ENCODE measurements around the gene ZNF460. TPM values are rescaled to one million over a fixed set of nuclear protein-coding genes. Genes with fewer than 3 reads are reported as not detected.

The ZNF460 gene
- total RNA-seq, 1 experiment from 2014 or later = 62.9 TPM

DNA sequence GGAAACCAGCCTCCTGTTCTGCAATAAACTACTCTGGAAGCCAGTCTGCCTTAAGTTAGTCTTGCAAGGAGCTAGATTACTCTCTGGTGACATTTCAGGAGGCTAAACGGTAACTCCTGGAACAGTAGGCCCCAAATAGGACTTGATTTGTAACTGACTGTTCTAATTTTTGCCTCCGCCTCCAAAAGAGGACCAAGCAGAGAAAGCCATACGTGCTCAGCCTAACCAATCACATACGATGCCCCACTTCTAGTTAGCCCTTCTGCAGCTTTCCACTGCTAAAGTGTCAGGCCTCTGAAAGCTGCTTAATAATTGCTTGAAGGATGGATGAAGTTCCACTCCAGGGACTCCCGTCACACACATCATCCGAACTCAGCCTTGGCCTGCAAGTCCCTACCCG lies 39.1 kb upstream of the ZNF460 start (continued):
- TF ChIP-seq JUN (CRISPR knock-in tag; IDR thresholded peaks at IDR 0.05) = no peak
- TF ChIP-seq ZNF396 (CRISPR knock-in tag; IDR thresholded peaks at IDR 0.05; ENCODE audit: borderline replicate concordance) = no peak
- TF ChIP-seq, protein P1, sequence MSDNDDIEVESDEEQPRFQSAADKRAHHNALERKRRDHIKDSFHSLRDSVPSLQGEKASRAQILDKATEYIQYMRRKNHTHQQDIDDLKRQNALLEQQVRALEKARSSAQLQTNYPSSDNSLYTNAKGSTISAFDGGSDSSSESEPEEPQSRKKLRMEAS (CRISPR knock-in tag; IDR thresholded peaks at IDR 0.05) = no peak

DNA sequence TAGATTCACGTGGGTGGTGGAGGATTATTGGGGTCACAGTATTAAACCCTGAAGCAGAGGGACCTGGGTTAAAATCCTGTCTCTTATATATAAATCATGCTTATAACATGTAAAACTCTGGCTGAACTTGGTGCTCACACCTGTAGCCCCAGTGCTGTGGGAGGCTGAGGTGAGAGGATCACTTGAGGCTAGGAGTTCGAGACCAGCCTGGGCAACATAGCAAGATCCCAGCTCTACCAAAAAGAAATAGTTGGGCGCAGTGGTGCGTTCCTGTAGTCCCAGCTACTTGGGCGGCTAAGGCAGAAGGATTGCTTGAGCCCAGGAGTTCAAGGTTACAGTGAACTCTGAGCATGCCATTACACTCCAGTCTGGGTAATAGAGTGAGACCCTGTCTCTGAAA lies 37.5 kb upstream of the ZNF460 start:
- Mint-ChIP-seq H3K4me1 (peaks cover 11% of the 10 kb centered on the region), H3K27me3 (ENCODE audit: low read depth) (no peaks in the 10 kb centered on the region), H3K27ac (no peak overlapping the region), H3K4me3 (0 out of 2 replicates have a peak overlapping the region, but pooled peaks have one; percentile 16), H3K9me3 (no peaks in the 10 kb centered on the region), H3K36me3 (peaks cover 19% of the 10 kb centered on the region)
- TF ChIP-seq ZNF121 (CRISPR knock-in tag; IDR thresholded peaks at IDR 0.05) = 0 out of 2 replicates have a peak, but pooled peaks have one; percentile 77
- TF ChIP-seq, protein P2, sequence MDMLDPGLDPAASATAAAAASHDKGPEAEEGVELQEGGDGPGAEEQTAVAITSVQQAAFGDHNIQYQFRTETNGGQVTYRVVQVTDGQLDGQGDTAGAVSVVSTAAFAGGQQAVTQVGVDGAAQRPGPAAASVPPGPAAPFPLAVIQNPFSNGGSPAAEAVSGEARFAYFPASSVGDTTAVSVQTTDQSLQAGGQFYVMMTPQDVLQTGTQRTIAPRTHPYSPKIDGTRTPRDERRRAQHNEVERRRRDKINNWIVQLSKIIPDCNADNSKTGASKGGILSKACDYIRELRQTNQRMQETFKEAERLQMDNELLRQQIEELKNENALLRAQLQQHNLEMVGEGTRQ (CRISPR knock-in tag; IDR thresholded peaks at IDR 0.05) = no peak
- DNase-seq (ENCODE audit: low spot score) (no peak), ATAC-seq (no peak)
- ChIA-PET POLR2A (no interaction called here), CTCF (no interaction called here)

DNA sequence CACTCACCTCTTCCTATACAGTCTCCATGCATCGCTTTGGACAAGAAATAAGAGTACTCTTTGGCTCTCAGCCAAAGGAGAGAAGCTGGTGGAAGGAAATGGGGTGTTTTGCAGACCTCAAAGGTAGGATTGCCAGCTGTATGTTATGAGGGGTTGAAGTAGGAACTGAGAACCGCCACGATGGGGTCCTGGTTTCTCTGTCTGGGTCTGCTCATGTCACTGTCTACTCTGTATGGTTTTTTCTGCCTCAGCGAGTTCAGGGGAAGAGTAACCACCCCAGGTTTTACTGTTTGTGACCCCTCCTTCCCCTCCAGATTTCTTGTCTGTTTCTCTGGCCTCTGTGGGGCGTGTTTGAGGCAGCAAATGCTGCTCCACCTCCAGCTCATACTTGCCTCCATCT lies 35.8 kb upstream of the ZNF460 start:
- Mint-ChIP-seq H3K36me3 (peaks cover 22% of the 10 kb centered on the region), H3K4me3 (no peak overlapping the region), H3K9me3 (no peaks in the 10 kb centered on the region), H3K4me1 (peaks cover 11% of the 10 kb centered on the region), H3K27ac (no peak overlapping the region), H3K27me3 (ENCODE audit: low read depth) (no peaks in the 10 kb centered on the region)
- ATAC-seq (no peak), DNase-seq (ENCODE audit: low spot score) (no peak)
- POLR2A ChIA-PET = no interaction called here
- CTCF ChIA-PET = no interaction called here
- TF ChIP-seq ZNF317 (CRISPR knock-in tag; IDR thresholded peaks at IDR 0.05; ENCODE audit: borderline replicate concordance, low read depth) (no peak), IRF2 (CRISPR knock-in tag; IDR thresholded peaks at IDR 0.05; ENCODE audit: borderline replicate concordance, low read depth) (no peak), GABPB1 (CRISPR knock-in tag; IDR thresholded peaks at IDR 0.05) (no peak), ESRRA (CRISPR knock-in tag; IDR thresholded peaks at IDR 0.05; ENCODE audit: borderline replicate concordance) (no peak), NR3C1 (CRISPR knock-in tag; conservative IDR thresholded peaks at IDR 0.05; ENCODE audit: low read depth) (no peak), RORB (CRISPR knock-in tag; IDR thresholded peaks at IDR 0.05) (no peak), FOXJ3 (CRISPR knock-in tag; IDR thresholded peaks at IDR 0.05; ENCODE audit: borderline replicate concordance) (no peak), SMAD4 (CRISPR knock-in tag; IDR thresholded peaks at IDR 0.05) (no peak), TEAD4 (CRISPR knock-in tag; IDR thresholded peaks at IDR 0.05) (no peak), PRRX2 (CRISPR knock-in tag; IDR thresholded peaks at IDR 0.05) (no peak), GTF2I (CRISPR knock-in tag; conservative IDR thresholded peaks at IDR 0.05) (no peak), RELA (CRISPR knock-in tag; IDR thresholded peaks at IDR 0.05; ENCODE audit: borderline replicate concordance) (no peak)
- TF ChIP-seq, protein P3, sequence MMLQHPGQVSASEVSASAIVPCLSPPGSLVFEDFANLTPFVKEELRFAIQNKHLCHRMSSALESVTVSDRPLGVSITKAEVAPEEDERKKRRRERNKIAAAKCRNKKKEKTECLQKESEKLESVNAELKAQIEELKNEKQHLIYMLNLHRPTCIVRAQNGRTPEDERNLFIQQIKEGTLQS (CRISPR knock-in tag; conservative IDR thresholded peaks at IDR 0.05) = no peak
- TF ChIP-seq, protein P4, sequence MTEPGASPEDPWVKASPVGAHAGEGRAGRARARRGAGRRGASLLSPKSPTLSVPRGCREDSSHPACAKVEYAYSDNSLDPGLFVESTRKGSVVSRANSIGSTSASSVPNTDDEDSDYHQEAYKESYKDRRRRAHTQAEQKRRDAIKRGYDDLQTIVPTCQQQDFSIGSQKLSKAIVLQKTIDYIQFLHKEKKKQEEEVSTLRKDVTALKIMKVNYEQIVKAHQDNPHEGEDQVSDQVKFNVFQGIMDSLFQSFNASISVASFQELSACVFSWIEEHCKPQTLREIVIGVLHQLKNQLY (CRISPR knock-in tag; IDR thresholded peaks at IDR 0.05) = no peak
- TF ChIP-seq, protein P5, sequence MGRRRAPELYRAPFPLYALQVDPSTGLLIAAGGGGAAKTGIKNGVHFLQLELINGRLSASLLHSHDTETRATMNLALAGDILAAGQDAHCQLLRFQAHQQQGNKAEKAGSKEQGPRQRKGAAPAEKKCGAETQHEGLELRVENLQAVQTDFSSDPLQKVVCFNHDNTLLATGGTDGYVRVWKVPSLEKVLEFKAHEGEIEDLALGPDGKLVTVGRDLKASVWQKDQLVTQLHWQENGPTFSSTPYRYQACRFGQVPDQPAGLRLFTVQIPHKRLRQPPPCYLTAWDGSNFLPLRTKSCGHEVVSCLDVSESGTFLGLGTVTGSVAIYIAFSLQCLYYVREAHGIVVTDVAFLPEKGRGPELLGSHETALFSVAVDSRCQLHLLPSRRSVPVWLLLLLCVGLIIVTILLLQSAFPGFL (CRISPR knock-in tag; IDR thresholded peaks at IDR 0.05; ENCODE audit: borderline replicate concordance) = no peak
- TF ChIP-seq, protein P6, sequence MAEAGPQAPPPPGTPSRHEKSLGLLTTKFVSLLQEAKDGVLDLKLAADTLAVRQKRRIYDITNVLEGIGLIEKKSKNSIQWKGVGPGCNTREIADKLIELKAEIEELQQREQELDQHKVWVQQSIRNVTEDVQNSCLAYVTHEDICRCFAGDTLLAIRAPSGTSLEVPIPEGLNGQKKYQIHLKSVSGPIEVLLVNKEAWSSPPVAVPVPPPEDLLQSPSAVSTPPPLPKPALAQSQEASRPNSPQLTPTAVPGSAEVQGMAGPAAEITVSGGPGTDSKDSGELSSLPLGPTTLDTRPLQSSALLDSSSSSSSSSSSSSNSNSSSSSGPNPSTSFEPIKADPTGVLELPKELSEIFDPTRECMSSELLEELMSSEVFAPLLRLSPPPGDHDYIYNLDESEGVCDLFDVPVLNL (CRISPR knock-in tag; IDR thresholded peaks at IDR 0.05; ENCODE audit: borderline replicate concordance, low read depth) = no peak
- TF ChIP-seq, protein P7, sequence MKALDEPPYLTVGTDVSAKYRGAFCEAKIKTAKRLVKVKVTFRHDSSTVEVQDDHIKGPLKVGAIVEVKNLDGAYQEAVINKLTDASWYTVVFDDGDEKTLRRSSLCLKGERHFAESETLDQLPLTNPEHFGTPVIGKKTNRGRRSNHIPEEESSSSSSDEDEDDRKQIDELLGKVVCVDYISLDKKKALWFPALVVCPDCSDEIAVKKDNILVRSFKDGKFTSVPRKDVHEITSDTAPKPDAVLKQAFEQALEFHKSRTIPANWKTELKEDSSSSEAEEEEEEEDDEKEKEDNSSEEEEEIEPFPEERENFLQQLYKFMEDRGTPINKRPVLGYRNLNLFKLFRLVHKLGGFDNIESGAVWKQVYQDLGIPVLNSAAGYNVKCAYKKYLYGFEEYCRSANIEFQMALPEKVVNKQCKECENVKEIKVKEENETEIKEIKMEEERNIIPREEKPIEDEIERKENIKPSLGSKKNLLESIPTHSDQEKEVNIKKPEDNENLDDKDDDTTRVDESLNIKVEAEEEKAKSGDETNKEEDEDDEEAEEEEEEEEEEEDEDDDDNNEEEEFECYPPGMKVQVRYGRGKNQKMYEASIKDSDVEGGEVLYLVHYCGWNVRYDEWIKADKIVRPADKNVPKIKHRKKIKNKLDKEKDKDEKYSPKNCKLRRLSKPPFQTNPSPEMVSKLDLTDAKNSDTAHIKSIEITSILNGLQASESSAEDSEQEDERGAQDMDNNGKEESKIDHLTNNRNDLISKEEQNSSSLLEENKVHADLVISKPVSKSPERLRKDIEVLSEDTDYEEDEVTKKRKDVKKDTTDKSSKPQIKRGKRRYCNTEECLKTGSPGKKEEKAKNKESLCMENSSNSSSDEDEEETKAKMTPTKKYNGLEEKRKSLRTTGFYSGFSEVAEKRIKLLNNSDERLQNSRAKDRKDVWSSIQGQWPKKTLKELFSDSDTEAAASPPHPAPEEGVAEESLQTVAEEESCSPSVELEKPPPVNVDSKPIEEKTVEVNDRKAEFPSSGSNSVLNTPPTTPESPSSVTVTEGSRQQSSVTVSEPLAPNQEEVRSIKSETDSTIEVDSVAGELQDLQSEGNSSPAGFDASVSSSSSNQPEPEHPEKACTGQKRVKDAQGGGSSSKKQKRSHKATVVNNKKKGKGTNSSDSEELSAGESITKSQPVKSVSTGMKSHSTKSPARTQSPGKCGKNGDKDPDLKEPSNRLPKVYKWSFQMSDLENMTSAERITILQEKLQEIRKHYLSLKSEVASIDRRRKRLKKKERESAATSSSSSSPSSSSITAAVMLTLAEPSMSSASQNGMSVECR (CRISPR knock-in tag; IDR thresholded peaks at IDR 0.05; ENCODE audit: borderline replicate concordance) = no peak
- TF ChIP-seq, protein P8, sequence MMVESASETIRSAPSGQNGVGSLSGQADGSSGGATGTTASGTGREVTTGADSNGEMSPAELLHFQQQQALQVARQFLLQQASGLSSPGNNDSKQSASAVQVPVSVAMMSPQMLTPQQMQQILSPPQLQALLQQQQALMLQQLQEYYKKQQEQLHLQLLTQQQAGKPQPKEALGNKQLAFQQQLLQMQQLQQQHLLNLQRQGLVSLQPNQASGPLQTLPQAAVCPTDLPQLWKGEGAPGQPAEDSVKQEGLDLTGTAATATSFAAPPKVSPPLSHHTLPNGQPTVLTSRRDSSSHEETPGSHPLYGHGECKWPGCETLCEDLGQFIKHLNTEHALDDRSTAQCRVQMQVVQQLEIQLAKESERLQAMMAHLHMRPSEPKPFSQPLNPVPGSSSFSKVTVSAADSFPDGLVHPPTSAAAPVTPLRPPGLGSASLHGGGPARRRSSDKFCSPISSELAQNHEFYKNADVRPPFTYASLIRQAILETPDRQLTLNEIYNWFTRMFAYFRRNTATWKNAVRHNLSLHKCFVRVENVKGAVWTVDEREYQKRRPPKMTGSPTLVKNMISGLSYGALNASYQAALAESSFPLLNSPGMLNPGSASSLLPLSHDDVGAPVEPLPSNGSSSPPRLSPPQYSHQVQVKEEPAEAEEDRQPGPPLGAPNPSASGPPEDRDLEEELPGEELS (CRISPR knock-in tag; IDR thresholded peaks at IDR 0.05) = no peak

All from WTC11 (cell line).